UCSD-AML1 (cell line): Measurements from ENCODE around the gene C3.

Source experiments
- DNase-seq: peaks from one replicate; lab custom pipeline; 2025; ENCODE audit not compliant: unreplicated experiment; lab: John Stamatoyannopoulos, UW

C3 gene

GRCh38 chr19:6731822-6732221, 11.4 kb upstream of the C3 start:
- no peak for DNase-seq

GRCh38 chr19:6730941-6731670, 10.7 kb upstream of the C3 start:
- DNase-seq, result no peak

- no peak for DNase-seq
Measured at GRCh38 chr19:6730153-6730804, 9.8 kb upstream of the C3 start.

DNA sequence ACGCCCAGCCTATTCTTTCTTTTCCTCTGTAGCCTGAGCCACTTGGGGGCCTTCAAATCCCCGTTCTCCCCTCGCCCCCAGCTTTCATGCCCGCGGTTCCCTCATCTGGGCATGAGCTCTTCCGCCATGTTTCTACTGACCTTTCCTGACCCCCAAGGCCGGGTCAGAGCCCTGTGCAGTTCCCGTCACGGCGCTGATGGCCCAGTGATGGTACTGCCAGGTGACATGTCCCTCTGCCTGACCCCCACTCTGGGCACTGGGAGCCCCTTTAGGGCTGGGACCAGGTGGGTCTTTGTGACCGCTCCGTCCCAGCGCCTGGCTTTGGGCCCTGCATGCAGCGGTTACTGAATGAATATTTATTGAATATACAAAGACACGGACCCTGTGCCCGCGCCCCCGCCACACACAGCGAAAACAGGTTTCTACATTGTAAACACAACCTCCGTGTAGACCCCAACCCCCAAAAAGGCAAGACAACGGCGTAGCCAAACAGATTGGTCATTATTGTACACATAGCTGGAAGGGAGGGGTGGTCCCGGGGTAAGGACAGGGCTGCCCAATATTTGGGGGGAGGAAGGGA, 9.2 kb upstream of the C3 start:
- no peak for DNase-seq

DNA sequence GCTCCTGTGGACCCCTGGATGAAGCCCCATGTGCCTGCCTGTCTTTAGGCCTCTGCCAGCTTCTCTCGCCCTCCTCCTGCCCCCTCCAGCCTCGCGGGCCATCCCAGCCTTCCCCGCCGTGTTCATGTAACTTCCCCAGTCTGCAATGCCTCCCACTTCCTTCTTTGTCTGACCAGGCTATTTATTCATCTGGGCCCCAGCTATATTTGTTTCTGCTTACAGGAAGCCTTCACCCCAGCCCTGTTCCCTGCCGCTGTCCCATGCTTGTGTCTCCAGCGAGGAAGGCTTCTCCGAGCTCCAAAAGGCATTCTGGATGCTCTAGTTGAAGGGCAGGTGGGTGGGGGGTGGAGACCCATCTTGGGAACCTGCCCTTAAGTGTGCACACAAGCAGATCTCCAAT, 7.9 kb upstream of the C3 start:
- DNase-seq, result peak; percentile 73

DNA sequence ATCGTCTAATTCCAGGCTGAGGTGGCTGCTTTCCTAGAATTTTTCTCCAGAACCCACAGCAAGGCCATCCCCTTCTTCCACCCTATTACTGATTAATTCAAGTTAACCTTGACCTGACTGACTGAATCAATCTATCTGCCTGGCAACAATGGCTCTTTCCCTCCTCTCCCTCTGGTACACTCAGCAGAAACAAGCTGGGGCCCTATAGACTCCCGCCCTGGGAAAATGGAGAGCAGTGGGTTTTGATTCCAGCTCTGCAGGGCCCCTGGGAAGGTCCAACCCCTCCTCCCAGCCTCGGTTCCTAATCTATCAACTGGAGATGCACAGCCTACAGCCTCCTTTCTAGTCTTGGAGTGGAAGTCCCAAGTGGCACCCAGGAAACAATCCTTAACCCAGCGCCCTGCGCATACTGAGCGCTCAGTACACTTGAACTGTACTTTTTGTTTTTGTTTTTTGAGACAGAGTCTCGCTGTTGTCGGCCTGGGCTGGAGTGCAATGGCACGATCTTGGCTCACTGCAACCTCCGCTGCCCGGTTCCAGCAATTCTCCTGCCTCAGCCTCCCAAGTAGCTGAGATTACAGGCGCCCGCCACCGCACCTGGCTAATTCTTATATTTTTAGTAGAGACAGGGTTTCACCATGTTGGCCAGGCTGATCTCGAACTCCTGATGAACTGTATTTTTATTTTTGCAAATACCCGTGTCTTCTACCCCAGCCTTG, 5.2 kb upstream of the C3 start:
- DNase-seq, result no peak

GRCh38 chr19:6724631-6725492, 4.4 kb upstream of the C3 start:
- DNase-seq, result no peak

GRCh38 chr19:6723738-6724137, 3.3 kb upstream of the C3 start:
- DNase-seq, result peak; percentile 46

DNA sequence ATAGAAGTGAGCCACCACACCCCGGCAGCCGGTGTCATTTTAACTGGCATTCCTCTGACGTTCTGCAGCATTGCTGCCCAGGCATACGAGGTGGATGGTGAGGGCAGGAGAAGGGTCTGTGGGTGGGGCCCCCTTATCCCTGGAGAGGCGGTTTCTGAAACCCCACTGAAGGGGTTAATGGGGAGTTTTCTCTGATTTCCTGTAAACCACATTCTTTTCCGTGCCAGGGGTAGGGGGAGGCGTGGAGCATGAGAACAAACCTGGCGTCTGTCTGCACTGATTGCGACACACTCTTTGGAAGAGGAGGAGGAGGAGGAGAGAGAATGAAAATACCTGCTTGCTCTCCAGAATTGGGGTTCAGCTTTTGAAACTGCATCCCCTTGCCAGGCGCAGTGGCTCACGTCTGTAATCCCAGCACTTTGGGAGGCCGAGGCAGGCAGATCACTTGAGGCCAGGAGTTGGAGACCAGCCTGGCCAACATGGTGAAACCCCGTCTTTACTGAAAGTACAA, 2.7 kb upstream of the C3 start:
- DNase-seq, result no peak

DNA sequence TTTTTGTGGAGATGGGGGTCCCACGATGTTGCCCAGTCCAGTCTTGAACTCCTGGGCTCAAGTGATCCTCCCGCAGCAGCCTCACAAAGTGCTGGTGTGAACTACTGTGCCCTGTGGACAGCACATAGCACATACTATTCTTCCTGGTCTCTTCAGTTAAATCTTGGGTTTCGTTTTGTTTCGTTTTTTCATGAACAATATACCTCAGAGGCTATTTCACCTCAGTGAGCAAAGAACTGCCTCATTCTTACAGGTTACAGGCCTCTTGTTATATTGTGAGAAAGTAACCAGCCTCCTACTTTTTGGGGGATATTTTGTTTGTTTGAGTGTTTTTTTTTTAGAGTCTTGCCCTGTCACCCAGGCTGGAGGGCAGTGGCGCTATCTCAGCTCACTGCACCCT, 1.3 kb upstream of the C3 start:
- no peak for DNase-seq

DNA sequence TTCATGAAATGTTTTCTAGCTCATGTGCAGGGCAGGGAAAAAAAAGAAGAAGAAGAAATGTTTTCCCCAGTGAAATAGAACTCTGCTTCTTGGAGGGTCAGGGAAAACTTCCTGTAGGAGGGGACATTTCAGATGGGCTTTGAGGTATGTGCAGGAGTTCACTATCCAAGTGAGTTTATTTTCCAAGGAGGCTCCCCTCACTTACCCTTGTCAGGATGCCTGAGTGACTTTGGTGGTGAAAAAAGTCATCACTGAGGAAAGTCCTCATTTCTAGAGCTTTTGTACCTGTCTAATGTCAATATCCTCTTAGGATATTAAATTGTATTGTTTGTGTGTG, 656 bp upstream of the C3 start:
- no peak for DNase-seq

- DNase-seq, result no peak
Measured at GRCh38 chr19:6719992-6720368, 470 bp downstream of the C3 start.

- no peak for DNase-seq
Measured at GRCh38 chr19:6719540-6719861, 949 bp downstream of the C3 start.

DNA sequence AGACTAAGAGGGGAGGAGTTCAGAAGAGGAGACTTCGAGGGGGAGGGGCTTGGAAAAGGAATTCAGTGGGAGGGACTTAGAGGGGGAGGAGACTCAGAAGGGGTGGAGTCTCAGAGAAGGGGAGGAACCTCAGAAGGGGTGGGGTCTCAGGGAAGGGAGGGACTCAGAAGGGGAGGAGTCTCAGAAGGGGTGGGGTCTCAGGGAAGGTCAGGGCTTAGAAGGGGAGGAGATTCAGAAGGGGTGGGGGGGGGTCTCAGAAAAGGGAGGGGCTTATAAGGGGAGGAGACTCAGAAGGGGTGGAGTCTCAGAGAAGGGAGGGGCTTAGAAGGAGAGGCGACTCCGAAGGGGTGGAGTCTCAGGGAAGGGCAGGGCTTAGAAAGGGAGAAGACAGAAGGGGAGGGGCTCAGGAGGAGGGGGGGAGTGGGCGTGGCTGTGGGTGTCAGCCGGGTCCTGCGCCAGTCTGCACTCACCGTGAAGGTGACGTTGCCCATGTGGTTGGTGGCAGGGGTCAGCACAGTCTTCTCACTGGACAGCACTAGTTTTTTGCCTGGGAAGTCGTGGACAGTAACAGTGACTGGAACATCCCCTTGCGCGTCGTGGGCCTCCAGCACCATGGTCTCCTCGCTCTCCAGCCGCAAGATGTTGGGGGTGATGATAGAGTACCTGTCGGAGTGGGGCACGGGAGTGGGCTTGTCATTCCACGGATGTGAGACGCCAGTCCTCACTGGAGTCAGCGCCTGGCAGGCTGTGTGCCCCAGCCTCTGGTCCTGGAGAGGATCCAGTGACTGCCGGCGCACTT, 1.5 kb downstream of the C3 start:
- DNase-seq, result no peak

DNA sequence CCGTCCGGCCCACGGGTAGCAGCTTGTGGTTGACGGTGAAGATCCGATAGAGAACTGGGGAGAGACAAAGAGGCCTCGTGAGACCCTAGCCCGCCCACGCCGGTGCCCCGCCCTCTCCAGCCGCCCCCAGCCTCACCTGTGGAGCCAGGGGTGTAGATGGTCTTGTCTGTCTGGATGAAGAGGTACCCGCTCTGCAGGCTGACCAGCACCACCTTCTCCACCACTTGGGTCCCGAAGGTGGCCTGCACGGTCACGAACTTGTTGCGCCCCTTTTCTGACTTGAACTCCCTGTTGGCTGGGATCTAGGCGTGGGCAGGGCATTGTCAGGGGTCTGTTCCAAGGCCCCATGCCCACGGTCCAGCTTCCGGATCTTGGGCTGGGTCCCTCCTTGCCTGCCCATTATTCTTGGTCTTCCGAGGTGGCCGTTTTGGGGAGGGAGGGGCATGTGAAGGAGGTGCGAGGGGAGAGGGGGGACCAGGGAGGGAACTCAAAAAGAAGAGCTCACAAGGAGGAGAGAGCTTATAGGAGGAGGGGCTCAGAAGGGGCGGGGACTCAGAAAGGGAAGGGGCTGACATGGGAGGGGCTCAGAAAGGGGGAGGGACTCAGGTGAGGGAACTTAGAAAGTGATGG, 2.2 kb downstream of the C3 start:
- DNase-seq, result no peak

DNA sequence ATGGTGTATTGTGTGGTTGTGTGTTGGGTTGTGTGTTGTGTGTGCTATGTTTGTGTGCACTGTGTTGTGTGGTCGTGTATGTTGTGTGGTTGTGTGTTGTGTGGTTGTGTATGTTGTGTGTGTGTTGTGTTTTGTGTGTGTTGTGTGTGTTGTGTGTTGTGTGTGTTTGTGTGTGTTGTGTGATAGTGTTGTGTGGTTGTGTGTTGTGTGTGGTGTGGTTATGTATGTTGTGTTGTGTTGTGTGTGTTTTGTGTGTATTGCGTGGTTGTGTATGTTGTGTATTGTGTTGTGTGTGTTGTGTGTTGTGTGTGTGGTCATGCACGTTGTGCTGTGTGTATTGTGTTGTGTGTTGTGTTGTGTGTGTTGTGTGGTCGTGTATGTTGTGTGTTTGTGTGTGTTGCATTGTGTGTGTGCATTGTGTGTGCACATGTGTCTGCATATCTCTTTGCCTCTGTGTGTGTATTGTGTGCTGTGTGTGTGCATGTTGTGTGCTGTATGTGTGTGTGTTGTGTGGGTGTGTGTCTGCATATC, 2.9 kb downstream of the C3 start:
- DNase-seq, result no peak

DNA sequence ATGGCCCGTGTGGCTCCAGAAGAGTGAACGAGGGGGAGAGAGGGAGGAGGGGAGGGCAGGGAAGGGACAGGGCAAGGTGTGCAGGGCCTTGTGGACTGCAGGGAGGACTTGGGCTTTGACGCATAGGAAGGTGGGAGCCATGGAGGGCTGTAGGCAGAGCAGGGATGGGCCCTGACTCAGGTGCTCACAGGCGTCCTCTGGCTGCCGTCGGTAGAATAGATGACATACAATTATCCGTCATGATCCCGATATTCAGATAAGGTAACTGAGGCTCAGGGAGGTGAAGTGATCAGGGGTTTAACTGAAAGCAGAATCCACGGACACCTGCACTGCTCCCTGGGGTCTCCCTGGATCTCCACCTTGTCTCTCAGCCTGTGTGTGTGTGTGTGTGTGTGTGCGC, 3.4 kb downstream of the C3 start:
- no peak for DNase-seq

DNA sequence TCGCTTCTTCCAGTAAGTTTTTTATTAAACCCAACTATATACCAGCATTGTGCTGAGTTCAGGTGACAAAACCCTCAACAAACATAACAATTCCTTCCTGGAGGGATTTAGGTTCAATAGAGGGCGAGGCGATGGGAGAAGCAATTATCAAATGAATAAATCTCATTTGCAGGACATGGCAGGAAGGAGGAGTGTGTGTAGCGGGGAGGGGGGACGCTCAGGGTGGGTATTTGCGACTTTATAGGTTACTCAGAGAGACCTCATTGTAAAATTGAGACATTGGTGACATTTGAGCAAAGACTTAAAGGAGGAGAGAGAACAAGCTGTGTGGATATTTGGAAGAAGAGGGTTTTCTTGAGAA, 3.9 kb downstream of the C3 start:
- no peak for DNase-seq

GRCh38 chr19:6714749-6715555, 5.5 kb downstream of the C3 start:
- DNase-seq, result no peak
